Pulmonary artery endothelial cell (primary cell): ENCODE results near the gene TTF1. TPM values are rescaled to one million over a fixed set of nuclear protein-coding genes. Genes with fewer than 3 reads are reported as not detected.
A peak's percentile ranks its signal among the peaks of the same experiment; 100 is the strongest.

Experiments used
- DNase-seq: peaks from one replicate; pipeline ENCODE4 v3.0.0-alpha.2; 2011; ENCODE audit warnings: low read depth, low spot score
- total RNA-seq: library from RNA; depleted of rRNA; stranded (reverse); fragments of >200 nt; gene quantifications from 2 replicates; pipeline ENCODE4 v1.2.3, GENCODE V29; 2014

TTF1 gene
- total RNA-seq, 1 donor from 2014 or later, result 11.0 TPM

GRCh38 chr9:132366481-132366880 is 40.2 kb downstream of the TTF1 start:
- no peak for DNase-seq

- DNase-seq, result no peak
These were observed 40.7 kb downstream of the TTF1 start for GRCh38 chr9:132365986-132366385.

- no peak for DNase-seq
These were observed 42.6 kb downstream of the TTF1 start for GRCh38 chr9:132364068-132364467.

GRCh38 chr9:132357764-132358163 is 48.9 kb downstream of the TTF1 start:
- no peak for DNase-seq

GRCh38 chr9:132356324-132356924 is 50.2 kb downstream of the TTF1 start:
- no peak for DNase-seq

- DNase-seq, result peak; percentile 88
These were observed 51.8 kb downstream of the TTF1 start, which contains the start of gene SETX for GRCh38 chr9:132354637-132355355. TSS of gene SETX (minus strand) at chr9:132354986. CDS start at chr9:132349428, 5,558 bp downstream.

- DNase-seq, result no peak
These were observed 55.1 kb downstream of the TTF1 start for GRCh38 chr9:132351404-132352045.

- no peak for DNase-seq
These were observed 55.8 kb downstream of the TTF1 start for GRCh38 chr9:132350861-132351315.

GRCh38 chr9:132348676-132349075 is 58.0 kb downstream of the TTF1 start:
- DNase-seq, result no peak

GRCh38 chr9:132346177-132346576 is 60.5 kb downstream of the TTF1 start:
- no peak for DNase-seq

GRCh38 chr9:132341177-132341840 is 65.3 kb downstream of the TTF1 start:
- no peak for DNase-seq

GRCh38 chr9:132334364-132334763 is 72.3 kb downstream of the TTF1 start:
- no peak for DNase-seq

- DNase-seq, result no peak
These were observed 73.1 kb downstream of the TTF1 start for GRCh38 chr9:132333556-132333955.

GRCh38 chr9:132328580-132328979 is 78.1 kb downstream of the TTF1 start:
- no peak for DNase-seq

- DNase-seq, result no peak
These were observed 79.1 kb downstream of the TTF1 start for GRCh38 chr9:132327537-132327936.

Other genes starting within 250 kb of the TTF1 start
- 0.20 and 0.92 TPM in 2 replicates for gene NTNG2, start 244.8 kb downstream of the TTF1 start, total RNA-seq
- gene SETX, start 51.9 kb downstream of the TTF1 start, total RNA-seq, result 55.7 and 74.0 TPM in 2 replicates
- 0.20 TPM in 1 of 2 replicates, not detected in the other for gene CFAP77, start 3.4 kb upstream of the TTF1 start, total RNA-seq
- gene BARHL1, start 175.8 kb upstream of the TTF1 start, total RNA-seq, result not detected in 2 replicates